GM19238 (cell line): ENCODE measurements around the gene VLDLR.
A peak's percentile ranks its signal among the peaks of the same experiment; 100 is the strongest.

Experiments used
- DNase-seq: peaks from one replicate; pipeline ENCODE4 v3.0.0; 2011; ENCODE audit warnings: low spot score; ENCODE audit not compliant: insufficient read length

The VLDLR gene

GRCh38 chr9:2620919-2621721 is 467 bp upstream of the VLDLR start:
- DNase-seq = peak; percentile 14

- DNase-seq = no peak
Measured at GRCh38 chr9:2622461-2623287, 1.1 kb downstream of the VLDLR start.

- DNase-seq = no peak
Measured at GRCh38 chr9:2623288-2624050, 1.9 kb downstream of the VLDLR start.

- no peak for DNase-seq
Measured at GRCh38 chr9:2624051-2624682, 2.6 kb downstream of the VLDLR start.

- DNase-seq = no peak
Measured at GRCh38 chr9:2625427-2625826, 3.8 kb downstream of the VLDLR start.

GRCh38 chr9:2628919-2629318 is 7.3 kb downstream of the VLDLR start:
- DNase-seq = no peak

- DNase-seq = no peak
Measured at GRCh38 chr9:2630158-2630557, 8.6 kb downstream of the VLDLR start.

- DNase-seq = no peak
Measured at GRCh38 chr9:2631263-2631662, 9.7 kb downstream of the VLDLR start.

- no peak for DNase-seq
Measured at GRCh38 chr9:2634153-2634552, 12.6 kb downstream of the VLDLR start.

GRCh38 chr9:2634818-2635217 is 13.2 kb downstream of the VLDLR start:
- no peak for DNase-seq

GRCh38 chr9:2635922-2636321 is 14.3 kb downstream of the VLDLR start:
- no peak for DNase-seq

GRCh38 chr9:2637390-2637789 is 15.8 kb downstream of the VLDLR start:
- no peak for DNase-seq

- no peak for DNase-seq
Measured at GRCh38 chr9:2638871-2639673, 17.5 kb downstream of the VLDLR start.

- DNase-seq = no peak
Measured at GRCh38 chr9:2639786-2640185, 18.2 kb downstream of the VLDLR start.

GRCh38 chr9:2640570-2640969 is 19.0 kb downstream of the VLDLR start:
- no peak for DNase-seq

- DNase-seq = no peak
Measured at GRCh38 chr9:2641033-2641432, 19.4 kb downstream of the VLDLR start.

GRCh38 chr9:2642068-2642467 is 20.5 kb downstream of the VLDLR start:
- DNase-seq = no peak

GRCh38 chr9:2645569-2645968 is 24.0 kb downstream of the VLDLR start:
- DNase-seq = no peak

- DNase-seq = no peak
Measured at GRCh38 chr9:2655411-2655901, 33.9 kb downstream of the VLDLR start.

- DNase-seq = no peak
Measured at GRCh38 chr9:2657427-2657826, 35.8 kb downstream of the VLDLR start.
